ENCODE results near the gene ADCY1.

ADCY1 gene

GRCh38 chr7:45698303-45699014 lies 124.3 kb downstream of the ADCY1 start:
- no peak for DNase-seq

GRCh38 chr7:45699015-45699309 lies 124.8 kb downstream of the ADCY1 start:
- DNase-seq = no peak

DNA sequence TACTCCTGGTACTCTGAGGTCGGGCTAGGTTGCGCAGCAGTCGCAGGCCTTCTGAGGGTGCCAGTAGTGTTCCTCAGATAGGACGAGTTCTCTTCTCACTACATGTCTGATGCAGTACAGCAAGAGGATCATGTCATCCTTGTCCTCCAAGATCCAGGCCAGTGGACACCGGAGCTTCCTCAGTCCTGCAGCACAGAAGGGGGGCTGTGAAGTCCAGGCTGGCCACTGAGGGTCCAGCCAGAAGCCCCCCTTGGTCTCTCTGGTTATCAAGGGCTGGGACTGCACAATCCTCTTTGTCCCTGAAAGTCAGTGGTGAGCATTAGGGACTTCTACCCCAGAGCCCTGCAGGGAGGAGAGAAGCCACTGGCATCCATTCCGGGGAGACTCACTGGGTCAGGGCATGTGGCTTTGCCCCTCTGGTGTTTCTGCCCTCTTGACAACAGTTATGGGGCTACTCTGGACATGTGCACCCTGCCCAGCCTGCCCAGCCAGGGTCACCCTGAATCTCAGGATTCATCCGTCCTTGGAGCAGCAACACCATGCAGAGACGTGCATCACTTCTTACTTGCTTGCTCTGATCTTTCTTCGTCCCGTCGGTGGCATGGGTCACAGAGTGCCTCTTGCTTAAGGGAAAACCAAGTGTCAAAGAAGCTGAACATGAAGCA lies 125.7 kb downstream of the ADCY1 start:
- no peak for DNase-seq

DNA sequence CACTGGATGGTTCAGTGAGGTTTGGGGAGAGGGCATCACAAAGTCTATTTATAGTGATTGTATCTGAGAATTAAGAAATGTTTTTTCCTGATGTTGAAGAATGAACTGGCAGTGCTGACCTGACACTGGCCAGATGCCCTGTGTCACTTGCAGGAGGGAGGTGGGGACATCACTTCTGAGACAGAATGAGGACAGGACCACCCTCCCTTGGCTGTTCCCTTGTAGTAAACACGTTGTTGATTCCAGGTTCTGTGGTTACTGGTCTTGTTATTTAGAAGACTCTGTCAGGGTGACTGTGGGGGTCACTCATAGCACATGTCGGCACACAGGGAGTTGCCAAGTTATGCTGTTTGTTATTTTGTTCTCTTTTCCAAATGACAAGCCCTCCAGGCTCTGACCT lies 126.4 kb downstream of the ADCY1 start:
- no peak for DNase-seq

GRCh38 chr7:45701701-45702510 lies 127.7 kb downstream of the ADCY1 start:
- no peak for DNase-seq

DNA sequence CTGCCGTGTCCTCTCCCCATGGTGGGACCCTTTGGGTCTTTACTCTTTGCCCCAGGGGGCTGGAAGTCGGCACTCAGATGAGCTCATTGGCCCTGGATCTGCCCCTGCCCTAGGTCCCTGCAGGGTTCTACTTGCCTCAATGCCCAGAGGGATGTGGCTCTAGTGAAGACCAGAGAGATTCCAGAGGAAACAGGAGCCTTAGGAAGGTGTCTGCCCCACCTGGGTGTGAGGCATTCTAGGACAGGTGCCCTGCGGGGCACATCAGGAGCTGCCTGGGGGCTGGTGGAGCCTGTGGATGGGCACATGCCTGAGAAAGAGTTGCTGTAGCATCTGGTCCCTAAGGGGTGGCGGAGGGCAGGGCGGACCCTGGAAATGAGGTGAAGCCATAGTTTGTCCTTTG lies 128.6 kb downstream of the ADCY1 start:
- no peak for DNase-seq

- DNase-seq = no peak
Measured at GRCh38 chr7:45703373-45703821, 129.2 kb downstream of the ADCY1 start.

DNA sequence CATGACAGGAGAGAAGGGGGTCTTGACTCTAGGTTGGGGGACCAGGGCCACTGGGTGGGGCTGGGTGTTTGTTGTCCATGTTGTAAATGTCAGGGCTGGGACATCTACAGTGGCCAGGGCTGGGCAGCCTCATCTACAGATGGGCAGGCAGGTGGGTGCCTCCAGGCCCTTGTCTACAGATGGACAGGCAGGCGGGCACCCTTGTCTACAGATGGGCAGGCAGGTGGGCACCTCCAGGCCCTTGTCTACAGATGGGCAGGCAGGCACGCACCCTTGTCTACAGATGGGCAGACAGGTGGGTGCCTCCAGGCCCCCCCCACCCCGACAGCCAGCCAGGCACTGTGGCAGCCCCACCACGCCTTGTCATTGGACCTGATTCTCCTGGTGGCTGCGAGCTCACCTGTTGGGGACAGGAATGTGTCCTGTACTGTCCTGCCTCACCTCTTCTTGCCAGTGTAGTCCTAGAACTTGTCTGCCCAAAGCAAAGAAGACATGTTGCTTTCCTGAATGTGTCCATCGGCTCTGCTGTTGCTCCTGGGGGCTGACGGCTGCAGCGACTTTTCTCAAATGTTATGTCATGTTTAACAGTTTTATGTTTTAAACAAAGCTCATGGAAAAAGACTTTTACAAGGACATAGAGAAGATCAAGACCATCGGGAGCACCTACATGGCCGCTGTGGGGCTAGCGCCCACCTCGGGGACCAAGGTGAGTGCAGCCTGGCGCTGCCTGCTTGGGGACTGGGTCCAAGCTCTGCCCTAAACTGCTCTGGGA lies 129.9 kb downstream of the ADCY1 start:
- DNase-seq = no peak

DNA sequence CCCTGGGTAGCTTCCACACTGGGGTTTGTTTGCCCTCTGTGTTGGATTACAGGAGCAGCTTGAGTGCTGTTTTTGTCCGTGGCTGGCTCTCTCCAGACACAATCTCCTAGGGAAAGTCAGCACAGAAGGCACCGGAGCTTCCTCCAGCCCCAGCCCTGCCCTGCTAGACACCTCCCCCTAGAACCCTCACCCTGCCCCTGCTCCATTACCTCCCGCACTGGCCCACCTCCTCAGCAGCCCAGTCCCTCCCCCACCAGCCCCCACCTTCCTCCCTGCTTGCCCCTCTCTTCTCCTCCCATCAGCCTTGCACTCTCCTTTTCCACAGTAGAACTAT lies 130.5 kb downstream of the ADCY1 start:
- DNase-seq = no peak

DNA sequence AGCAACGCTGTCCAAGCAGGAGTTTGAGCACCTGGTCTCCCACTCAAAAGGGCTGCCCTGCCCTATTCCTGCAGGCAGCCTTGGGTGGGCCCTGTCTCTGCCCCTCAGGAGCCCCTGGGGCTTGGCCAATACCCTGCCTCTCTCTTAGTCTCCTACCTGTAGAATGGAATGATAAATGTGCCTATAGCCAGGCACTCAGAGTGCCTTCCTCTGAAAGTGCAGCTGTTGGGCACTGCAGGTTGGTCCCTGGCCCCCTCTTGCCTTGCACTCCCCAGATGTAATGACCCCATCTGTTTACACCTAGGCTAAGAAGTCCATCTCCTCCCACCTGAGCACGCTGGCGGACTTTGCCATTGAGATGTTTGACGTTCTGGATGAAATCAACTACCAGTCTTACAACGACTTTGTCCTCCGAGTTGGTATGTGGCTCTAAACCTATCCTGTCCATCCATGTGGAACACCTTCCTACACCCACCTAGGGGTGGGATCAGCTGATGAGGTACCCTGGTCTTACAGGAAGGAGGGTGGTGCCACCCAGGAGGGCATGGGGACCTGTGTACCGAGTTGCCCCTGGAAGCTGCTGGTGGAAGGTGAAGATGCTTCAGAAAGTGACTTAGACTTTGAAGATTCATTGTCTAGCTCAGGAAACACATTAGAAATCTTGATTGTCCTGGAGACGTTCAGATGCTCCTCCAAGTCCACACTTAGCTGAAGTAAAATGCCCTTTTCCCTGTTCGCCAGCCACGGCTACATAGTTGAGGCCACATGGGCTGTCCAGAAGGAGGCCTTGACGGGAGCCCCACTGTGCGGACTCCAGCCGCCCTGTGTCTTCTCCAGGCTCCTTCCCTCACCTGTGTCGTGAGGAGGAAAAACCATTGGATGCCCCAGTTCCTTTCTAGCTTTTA lies 134.1 kb downstream of the ADCY1 start:
- DNase-seq = no peak

- no peak for DNase-seq
Measured at GRCh38 chr7:45709168-45710042, 135.2 kb downstream of the ADCY1 start.

GRCh38 chr7:45710271-45711160 lies 136.3 kb downstream of the ADCY1 start:
- DNase-seq = no peak

GRCh38 chr7:45711161-45711490 lies 137.0 kb downstream of the ADCY1 start:
- no peak for DNase-seq

DNA sequence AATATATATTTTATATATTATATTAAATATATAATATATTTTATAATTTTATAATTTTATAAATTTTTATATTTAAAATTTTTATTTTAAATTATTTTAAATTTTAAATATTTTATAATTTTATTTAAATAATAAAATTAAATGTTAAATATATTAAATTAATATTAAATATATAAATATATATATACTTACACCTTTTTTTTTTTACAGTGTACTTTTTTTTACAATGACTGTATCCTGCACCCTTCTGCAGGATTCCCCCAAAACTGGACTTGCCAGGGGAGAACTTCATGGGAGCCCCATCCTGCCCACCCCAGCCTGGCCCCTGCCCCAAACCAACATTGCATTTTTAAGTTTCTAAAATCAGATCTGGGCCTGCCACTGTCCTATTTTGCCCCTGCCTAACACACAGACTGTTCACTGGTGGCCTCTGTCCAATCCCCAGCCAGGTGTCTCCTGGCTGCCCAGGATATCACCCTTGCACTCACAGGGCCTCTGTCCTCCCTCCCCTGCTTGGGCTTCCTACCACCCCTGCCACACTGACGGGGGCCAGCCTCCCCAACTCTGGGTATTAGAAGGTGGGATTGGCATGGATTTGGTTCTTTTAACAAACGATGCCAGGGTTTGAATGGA lies 138.0 kb downstream of the ADCY1 start:
- DNase-seq = no peak

GRCh38 chr7:45712872-45713668 lies 138.9 kb downstream of the ADCY1 start:
- DNase-seq = no peak

DNA sequence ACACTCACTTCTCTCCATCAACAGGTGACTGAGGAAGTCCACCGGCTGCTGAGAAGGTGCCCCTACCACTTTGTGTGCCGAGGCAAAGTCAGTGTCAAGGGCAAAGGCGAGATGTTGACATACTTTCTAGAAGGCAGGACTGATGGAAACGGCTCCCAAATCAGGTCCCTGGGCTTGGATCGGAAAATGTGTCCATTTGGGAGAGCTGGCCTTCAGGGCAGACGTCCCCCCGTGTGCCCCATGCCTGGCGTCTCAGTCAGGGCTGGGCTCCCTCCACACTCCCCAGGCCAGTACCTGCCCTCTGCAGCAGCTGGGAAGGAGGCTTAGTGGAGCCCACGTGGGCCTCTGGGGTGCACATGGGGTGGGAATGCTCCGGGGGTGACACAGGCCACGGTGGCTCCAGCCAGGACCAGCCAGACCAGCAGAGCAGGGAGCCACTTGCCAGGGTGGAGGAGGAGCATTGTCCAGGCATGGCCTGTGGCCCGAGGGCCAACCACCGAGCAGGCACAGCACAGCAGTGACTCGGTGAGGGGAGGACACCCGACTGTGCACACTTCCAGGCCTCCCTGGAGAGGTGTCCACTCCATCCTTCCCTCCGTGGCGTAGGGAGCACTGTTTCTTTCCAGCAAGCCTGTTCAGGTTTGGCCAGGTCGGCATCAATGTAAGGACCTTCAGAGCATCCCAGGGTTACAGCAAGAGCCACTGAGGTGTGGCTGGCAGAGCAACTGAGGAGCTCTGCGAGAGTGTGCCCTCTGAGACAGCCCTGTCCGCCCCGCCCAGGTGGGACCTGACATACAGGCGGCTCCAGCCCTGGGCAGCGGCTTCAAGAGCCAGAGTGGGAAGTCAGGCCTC lies 139.7 kb downstream of the ADCY1 start:
- no peak for DNase-seq

DNA sequence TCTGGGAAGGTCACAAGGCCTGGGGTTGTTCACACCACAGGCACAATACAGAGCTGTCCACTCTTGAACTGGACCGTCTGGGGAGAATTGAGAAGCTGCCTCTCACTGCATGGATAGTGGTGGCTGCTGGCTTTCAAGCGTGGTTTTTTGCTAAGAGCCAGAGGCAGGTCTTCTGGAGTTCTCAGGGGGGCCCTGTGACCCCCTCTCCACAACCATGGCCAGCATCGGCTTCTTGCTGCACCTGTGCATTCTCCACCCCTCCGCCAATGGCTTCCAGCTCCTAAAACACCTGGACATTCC lies 140.3 kb downstream of the ADCY1 start:
- DNase-seq = no peak

Measured in NCI-H1694 treated with DMSO at 0.1 percent for 48 hours (cell line).